Activated T-cell treated with anti-CD3 and anti-CD28 coated beads, Interleukin-2, amount 50 U/mL, for 24 hours (primary cell): ENCODE measurements around the gene EED.

Experiments
- DNase-seq: peaks from one replicate; pipeline ENCODE4 v3.0.0-alpha.2; 2020
- H3K27ac Mint-ChIP-seq: 2 replicates; pipeline ENCODE4 v1.8.0; 2020; ENCODE audit warnings: mild to moderate bottlenecking, mixed read lengths
- H3K27me3 Mint-ChIP-seq: 2 replicates; pipeline ENCODE4 v1.8.0; 2020; ENCODE audit warnings: mixed read lengths
- H3K36me3 Mint-ChIP-seq: 2 replicates; pipeline ENCODE4 v1.8.0; 2020; ENCODE audit warnings: low read depth, mixed read lengths
- H3K4me1 Mint-ChIP-seq: 2 replicates; pipeline ENCODE4 v1.8.0; 2020; ENCODE audit warnings: low read depth, mixed read lengths
- H3K4me3 Mint-ChIP-seq: 2 replicates; pipeline ENCODE4 v1.8.0; 2020; ENCODE audit warnings: mild to moderate bottlenecking, moderate library complexity, mixed read lengths
- H3K9me3 Mint-ChIP-seq: 2 replicates; pipeline ENCODE4 v1.8.0; 2020; ENCODE audit warnings: mixed read lengths

The EED gene

DNA sequence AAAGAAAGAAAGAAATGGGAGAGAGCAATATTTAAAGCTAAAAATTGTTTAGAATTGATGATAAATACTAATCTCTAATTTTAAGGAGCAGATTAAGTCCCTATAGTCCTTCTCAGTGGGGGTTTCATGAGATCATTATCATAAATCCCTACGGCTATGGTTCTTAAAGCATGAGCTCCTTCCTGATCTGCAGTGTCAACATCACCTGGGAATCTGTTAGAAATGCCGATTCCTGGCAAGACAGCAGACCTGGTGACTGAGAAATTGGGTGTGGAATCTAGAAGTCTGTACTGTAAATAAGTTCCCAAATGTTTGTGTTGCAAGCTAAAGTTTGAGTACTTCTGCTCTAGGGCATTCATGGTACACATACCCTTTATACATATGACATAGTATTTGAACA, 70.1 kb downstream of the EED start:
- Mint-ChIP-seq H3K9me3 (no peaks in the 10 kb centered on the region), H3K27ac (no peak overlapping the region), H3K36me3 (peaks cover 74% of the 10 kb centered on the region), H3K4me1 (peaks cover 30% of the 10 kb centered on the region), H3K4me3 (no peak overlapping the region), H3K27me3 (no peaks in the 10 kb centered on the region)
- DNase-seq: no peak
